ENCODE results near the gene DUSP28. TPM values are rescaled to one million over a fixed set of nuclear protein-coding genes. Genes with fewer than 3 reads are reported as not detected.
A peak's percentile ranks its signal among the peaks of the same experiment; 100 is the strongest.

Gene DUSP28
- total RNA-seq, 2 experiments from 2014 or later, result 10.0 to 10.1 TPM

DNA sequence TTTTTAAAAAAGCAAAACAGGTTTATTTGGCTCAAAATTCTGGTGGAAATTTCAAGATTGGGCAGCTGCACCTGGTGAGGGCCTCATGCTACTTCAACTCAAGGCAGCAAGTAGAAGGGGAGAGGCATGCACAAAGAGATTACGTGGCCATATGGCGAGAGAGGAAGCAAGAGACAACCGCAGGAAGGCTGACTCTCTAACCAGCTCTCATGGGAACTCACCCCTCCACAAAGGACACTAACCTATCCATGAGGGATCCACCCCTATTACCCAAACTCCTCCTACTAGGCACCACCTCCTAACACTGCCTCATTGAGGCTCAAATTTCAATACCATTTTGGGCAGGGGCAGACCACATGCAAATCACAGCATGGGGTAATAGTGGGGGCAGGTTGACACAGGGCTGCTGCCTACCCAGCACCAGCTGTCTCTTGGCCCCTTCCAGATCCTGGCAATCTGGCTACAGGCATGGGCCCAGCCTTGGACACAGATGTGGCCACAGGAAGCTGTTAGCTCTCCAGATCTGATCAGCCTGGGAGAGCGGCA, 24.4 kb downstream of the DUSP28 start:
- no peaks in the 10 kb centered on the region for H3K9me3 Mint-ChIP-seq (ENCODE audit: low read depth)
- no peak for DNase-seq
- no peak overlapping the region for H3K27ac Mint-ChIP-seq
- CTCF ChIA-PET, result interaction anchor here (0.8 to 7.0 kb wide), 3 partner anchors 10 to 39 kb away, joined by 3 to 82 read pairs (median 62); partner anchors contain the start of gene GPR35
- H3K4me3 Mint-ChIP-seq, result peak overlapping the region; percentile 61
- peaks cover 59% of the 10 kb centered on the region for H3K4me1 Mint-ChIP-seq
- H3K36me3 Mint-ChIP-seq, result peaks cover 15% of the 10 kb centered on the region
- no peak for ATAC-seq
- H3K27me3 Mint-ChIP-seq, result no peaks in the 10 kb centered on the region

DNA sequence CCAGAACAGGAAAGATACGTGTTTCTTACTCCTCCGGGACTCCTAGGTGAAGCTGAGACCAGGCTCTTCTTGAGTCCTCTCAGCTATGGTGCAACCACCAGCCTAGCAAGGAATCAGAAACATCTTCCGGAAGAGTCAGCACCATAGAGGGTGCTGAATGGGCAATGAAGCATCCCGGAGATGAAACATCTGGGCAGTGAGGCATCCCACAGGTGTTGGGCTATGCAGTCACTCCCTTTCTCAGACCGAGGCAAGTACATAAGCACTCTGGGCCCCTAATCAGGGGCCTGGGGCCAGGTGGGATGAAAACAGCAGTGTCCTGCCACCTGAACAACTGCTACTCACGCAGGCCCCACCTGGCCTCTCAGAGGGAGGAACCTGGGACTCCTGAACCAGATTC, 24.9 kb downstream of the DUSP28 start:
- H3K27ac Mint-ChIP-seq, result peak overlapping the region; percentile 41
- H3K27me3 Mint-ChIP-seq, result no peaks in the 10 kb centered on the region

DNA sequence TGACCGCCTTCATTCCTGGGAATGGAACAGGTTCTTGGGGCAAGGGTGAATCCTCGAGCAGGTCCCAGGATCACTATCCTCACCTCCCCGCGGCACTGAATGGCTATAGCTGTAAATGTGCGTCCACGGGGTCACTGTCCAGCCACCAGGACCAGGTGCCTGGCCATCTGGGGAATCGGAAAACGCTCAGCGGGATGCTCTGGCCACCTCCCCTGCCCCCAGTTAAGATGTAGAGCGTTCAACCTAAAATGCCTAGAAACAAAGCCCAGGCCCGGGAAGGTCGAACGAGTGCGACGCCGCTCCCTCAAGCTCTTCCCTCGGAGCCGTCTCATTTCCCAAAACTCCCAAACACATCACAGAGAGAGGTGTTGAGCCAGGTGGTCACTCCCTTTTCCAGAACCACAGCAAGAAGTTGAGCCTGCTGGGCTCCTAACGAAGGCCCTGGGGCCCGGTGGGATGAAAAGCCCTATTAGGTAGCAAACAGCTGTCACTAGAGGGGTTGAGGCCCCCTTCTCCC, 25.6 kb downstream of the DUSP28 start:
- Mint-ChIP-seq H3K4me1 (peaks cover 47% of the 10 kb centered on the region), H3K27ac (peak overlapping the region; percentile 89), H3K27me3 (no peaks in the 10 kb centered on the region), H3K4me3 (peak overlapping the region; percentile 91), H3K9me3 (ENCODE audit: low read depth) (no peaks in the 10 kb centered on the region), H3K36me3 (peaks cover 9% of the 10 kb centered on the region)
- ATAC-seq (no peak), DNase-seq (no peak)
- CTCF ChIA-PET, result interaction anchor here (0.8 to 7.0 kb wide), 14 partner anchors 8 to 72 kb away, joined by 3 to 82 read pairs (median 9); partner anchors contain the start of genes ANKMY1, DUSP28, GPR35 and RNPEPL1

More for the DNA sequence above, 24.9 kb downstream of the DUSP28 start:
- CTCF ChIA-PET, result interaction anchor here (0.8 to 7.0 kb wide), 7 partner anchors 8 to 71 kb away, joined by 3 to 82 read pairs (median 18); partner anchors contain the start of genes DUSP28 and GPR35
- Mint-ChIP-seq H3K4me1 (peaks cover 53% of the 10 kb centered on the region), H3K9me3 (ENCODE audit: low read depth) (no peaks in the 10 kb centered on the region), H3K4me3 (peak overlapping the region; percentile 61), H3K36me3 (peaks cover 13% of the 10 kb centered on the region)
- no peak for ATAC-seq
- no peak for DNase-seq

DNA sequence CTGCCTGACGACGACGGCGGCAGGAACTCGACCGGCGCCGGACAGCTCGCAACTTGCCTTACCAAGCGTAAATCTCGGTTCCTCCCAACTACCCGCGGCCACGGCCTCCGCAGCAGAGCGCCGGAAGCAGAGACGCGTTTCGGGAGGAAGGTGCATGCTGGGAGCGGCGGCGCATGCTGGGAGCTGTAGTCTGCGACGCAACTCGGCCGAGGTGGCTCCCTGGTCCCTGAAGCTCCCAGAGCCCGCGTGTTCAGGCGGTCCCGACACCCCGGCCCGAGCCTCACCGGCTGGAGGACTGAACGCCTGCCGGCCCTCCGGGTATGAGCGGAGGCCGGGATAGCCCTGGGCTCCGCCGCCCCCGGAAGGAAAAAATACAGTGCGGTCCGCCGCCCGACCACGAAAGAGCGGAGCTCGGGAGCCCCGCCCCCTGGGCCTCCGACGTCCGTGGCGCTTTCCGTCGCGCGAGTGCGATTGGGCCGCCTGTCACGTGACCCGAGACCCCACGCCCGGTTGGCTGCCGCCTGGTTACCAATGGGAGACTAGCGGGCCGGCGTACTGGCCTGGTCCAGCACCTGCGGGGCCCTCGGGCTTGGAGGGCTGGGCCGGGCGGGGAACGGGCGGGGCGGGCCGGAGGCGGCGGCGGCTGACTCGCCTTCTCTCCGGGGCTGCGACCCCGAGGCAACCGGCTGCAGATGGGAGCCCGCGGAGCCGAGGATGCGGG, 26.2 kb downstream of the DUSP28 start, which contains the start of gene CAPN10:
TSS of gene CAPN10 (plus strand) at position 537 of the 721 bp plus-strand sequence. CDS start at position 715, 178 bp downstream.
- CTCF ChIA-PET, result interaction anchor here (1.0 to 7.0 kb wide), 14 partner anchors 9 to 72 kb away, joined by 3 to 82 read pairs (median 9); partner anchors contain the start of genes ANKMY1, DUSP28, GPR35 and RNPEPL1

DNA sequence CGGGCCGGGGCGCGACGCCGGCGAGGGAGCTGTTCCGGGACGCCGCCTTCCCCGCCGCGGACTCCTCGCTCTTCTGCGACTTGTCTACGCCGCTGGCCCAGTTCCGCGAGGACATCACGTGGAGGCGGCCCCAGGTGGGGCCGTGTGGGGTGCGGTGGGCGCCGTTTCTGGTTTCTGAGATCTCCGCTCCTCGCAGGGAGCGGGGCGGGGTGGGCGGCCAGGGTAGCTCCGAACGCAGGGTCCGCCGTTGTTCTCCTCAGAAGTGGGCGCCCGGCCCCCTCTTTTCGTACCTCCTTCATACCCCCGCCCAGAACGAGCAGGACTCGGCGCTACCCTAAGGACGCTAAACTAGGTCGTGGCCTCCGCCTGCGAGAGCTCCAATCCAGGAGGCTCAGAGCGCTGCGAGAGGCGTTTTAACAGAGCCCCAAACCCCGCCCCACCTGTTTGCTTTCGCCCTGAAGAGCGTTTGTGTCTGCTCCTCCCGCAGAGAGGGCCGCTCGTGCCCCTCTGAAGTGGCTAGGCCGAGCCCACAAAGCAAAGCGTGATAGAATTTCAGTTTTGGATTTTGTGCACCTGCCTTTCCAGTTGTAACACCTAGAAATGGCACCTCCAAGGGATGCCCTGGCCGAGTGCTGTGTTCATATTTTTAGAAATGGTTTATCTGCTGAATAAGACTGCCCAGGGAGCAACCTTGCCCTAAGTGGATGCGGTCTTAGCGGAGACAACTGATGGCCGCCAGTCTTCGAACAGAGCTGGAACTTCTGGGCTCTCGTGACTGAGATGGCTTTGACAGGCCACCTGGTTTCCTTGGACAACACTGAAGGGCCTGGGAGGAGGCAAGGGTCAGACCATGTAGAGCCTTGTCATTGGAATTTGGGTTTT, 27.0 kb downstream of the DUSP28 start:
- Mint-ChIP-seq H3K4me1 (peaks cover 45% of the 10 kb centered on the region), H3K4me3 (peak overlapping the region; percentile 91), H3K27ac (peak overlapping the region; percentile 81), H3K36me3 (peaks cover 3% of the 10 kb centered on the region), H3K9me3 (ENCODE audit: low read depth) (no peaks in the 10 kb centered on the region), H3K27me3 (no peaks in the 10 kb centered on the region)
- ATAC-seq (peak; percentile 37), DNase-seq (peak; percentile 79)
- CTCF ChIA-PET, result interaction anchor here (1.2 to 7.0 kb wide), 15 partner anchors 10 to 73 kb away, joined by 3 to 82 read pairs (median 9); partner anchors contain the start of genes ANKMY1, DUSP28, GPR35 and RNPEPL1

More for the DNA sequence above, 26.2 kb downstream of the DUSP28 start, which contains the start of gene CAPN10:
- no peaks in the 10 kb centered on the region for H3K9me3 Mint-ChIP-seq (ENCODE audit: low read depth)
- peak within 1 kb of the TSS; percentile 89 for H3K27ac Mint-ChIP-seq
- H3K36me3 Mint-ChIP-seq, result peaks cover 7% of the 10 kb centered on the region
- peak within 1 kb of the TSS; percentile 91 for H3K4me3 Mint-ChIP-seq
- H3K27me3 Mint-ChIP-seq, result no peaks in the 10 kb centered on the region
- H3K4me1 Mint-ChIP-seq, result peaks cover 47% of the 10 kb centered on the region
- ATAC-seq (peak; percentile 91), DNase-seq (peak; percentile 98)

DNA sequence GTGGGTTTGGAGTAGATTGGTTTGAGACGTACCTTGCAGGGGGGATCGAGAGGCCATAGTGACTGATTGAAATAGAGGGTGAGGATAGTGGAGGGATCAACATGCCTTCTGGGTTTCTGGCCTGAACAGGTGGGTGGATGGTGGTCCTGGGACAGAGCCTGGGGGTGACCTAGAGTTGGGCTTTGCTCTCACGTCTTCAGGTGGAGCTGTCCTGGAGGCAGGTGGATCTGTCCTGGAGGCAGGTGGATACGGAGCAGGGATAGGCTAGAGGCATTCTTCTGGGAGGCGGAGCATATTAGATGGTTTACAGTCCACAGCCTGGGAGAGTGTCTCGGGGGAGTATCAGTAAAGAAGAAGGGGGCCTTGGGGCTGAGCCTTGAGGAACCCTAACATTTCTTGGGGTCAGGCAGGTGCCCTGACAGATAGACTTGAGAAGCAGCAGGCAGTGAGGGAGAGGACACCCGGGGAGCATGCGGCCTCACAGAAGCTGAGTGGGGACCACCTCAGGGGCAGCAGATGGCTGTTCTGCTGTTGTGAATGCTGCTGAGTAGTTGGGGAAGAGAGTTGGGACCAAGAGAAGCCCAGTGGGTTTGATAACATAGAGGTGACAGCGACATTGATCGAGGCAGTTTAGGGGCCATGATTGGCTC, 28.0 kb downstream of the DUSP28 start:
- CTCF ChIA-PET, result interaction anchor here (1.3 to 7.0 kb wide), 12 partner anchors 8 to 74 kb away, joined by 3 to 82 read pairs (median 8); partner anchors contain the start of genes ANKMY1, GPR35 and RNPEPL1
- no peak for ATAC-seq
- Mint-ChIP-seq H3K4me1 (peaks cover 41% of the 10 kb centered on the region), H3K27ac (peak overlapping the region; percentile 81), H3K36me3 (peaks cover 4% of the 10 kb centered on the region), H3K4me3 (peak overlapping the region; percentile 91), H3K9me3 (ENCODE audit: low read depth) (no peaks in the 10 kb centered on the region), H3K27me3 (no peaks in the 10 kb centered on the region)
- no peak for DNase-seq

DNA sequence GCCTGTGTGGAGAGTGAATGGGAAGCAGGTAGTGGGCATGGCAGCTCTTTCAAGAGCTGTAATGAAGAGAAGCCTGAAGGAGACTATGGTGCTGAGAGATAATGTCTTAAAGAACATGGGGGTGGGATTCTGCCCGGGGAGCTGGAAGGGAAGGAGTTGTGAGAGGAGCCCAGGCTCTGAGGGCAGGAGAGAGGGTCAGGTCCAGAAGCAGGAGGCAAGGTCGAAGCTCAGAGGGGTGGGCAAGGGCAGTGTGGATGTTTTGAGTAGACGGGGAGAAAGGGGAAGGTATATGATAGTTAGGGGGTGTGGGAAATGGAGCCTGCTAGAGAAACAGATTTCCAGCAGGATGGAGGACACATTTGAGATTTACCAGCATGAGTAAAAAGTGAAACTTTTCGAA, 28.5 kb downstream of the DUSP28 start:
- DNase-seq (no peak), ATAC-seq (no peak)
- no peaks in the 10 kb centered on the region for H3K27me3 Mint-ChIP-seq
- peaks cover 4% of the 10 kb centered on the region for H3K36me3 Mint-ChIP-seq
- no peaks in the 10 kb centered on the region for H3K9me3 Mint-ChIP-seq (ENCODE audit: low read depth)
- CTCF ChIA-PET, result interaction anchor here (1.4 to 7.0 kb wide), 5 partner anchors 9 to 75 kb away, joined by 4 to 82 read pairs (median 40); partner anchors contain the start of gene GPR35
- peak overlapping the region; percentile 0 for H3K4me3 Mint-ChIP-seq
- H3K27ac Mint-ChIP-seq, result peak overlapping the region; percentile 1
- H3K4me1 Mint-ChIP-seq, result peaks cover 37% of the 10 kb centered on the region

DNA sequence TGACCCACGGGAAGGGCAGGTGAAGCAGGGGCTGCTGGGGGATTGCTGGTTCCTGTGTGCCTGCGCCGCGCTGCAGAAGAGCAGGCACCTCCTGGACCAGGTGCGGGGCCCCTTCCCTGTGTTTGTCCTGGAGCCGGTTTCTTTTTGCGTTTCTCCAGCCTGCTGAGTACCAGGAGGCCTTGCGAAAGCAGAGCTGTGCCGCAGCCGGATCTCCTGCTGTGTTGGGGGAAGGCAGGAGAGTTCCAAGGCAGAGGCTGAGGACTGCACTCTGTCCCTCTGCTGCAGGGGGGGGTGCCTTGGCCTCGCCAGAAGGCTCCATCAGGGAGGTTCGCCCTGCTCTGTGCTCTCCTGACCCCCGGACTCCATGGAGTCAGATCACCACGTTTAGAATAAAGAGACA, 29.2 kb downstream of the DUSP28 start:
- Mint-ChIP-seq H3K9me3 (ENCODE audit: low read depth) (no peaks in the 10 kb centered on the region), H3K27me3 (no peaks in the 10 kb centered on the region), H3K36me3 (peaks cover 4% of the 10 kb centered on the region), H3K4me3 (no peak overlapping the region), H3K4me1 (peaks cover 35% of the 10 kb centered on the region), H3K27ac (no peak overlapping the region)
- DNase-seq (no peak), ATAC-seq (no peak)
- CTCF ChIA-PET, result interaction anchor here (1.9 to 7.0 kb wide), 4 partner anchors 19 to 75 kb away, joined by 7 to 82 read pairs (median 51); partner anchors contain the start of gene GPR35

DNA sequence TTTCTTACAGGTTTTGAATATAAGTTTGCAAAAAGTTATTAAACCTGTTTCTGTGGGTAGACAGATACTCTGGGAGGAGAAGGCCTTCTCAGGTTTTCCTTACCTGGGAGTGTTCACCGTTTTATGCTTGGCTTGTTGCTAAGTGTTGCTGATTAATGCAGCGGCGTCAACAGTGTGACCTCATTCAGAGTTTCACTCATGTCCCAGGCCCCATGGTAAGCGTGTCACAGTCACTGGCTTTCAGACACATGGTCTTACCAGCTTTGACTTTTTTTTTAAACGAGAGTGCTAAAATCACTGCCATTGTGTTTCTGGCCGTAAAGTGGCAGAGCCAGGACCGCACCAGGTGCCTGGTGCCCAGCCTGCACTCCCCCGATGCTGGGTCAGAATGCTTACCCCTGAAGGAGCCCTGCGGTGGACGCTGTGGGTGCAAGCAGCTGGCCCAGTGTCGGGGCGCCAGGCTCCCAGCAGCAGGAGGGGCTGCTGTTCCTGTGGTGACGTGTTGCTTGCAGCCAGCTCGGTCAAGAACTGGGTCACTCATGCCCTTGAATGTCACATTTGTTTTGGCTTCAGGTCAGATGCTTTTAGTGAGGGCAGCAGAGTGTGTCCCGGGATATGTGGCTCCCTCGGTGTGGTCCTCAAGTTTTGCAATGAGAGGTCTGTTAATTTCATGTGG, 29.8 kb downstream of the DUSP28 start:
- H3K4me1 Mint-ChIP-seq, result peaks cover 29% of the 10 kb centered on the region
- H3K27ac Mint-ChIP-seq, result no peak overlapping the region
- no peaks in the 10 kb centered on the region for H3K27me3 Mint-ChIP-seq
- ATAC-seq (no peak), DNase-seq (no peak)
- no peak overlapping the region for H3K4me3 Mint-ChIP-seq
- CTCF ChIA-PET, result interaction anchor here (7.0 kb wide), 1 partner anchor 33 kb away, joined by 62 read pairs; the partner anchor contains the start of gene GPR35
- no peaks in the 10 kb centered on the region for H3K9me3 Mint-ChIP-seq (ENCODE audit: low read depth)
- H3K36me3 Mint-ChIP-seq, result peaks cover 4% of the 10 kb centered on the region

DNA sequence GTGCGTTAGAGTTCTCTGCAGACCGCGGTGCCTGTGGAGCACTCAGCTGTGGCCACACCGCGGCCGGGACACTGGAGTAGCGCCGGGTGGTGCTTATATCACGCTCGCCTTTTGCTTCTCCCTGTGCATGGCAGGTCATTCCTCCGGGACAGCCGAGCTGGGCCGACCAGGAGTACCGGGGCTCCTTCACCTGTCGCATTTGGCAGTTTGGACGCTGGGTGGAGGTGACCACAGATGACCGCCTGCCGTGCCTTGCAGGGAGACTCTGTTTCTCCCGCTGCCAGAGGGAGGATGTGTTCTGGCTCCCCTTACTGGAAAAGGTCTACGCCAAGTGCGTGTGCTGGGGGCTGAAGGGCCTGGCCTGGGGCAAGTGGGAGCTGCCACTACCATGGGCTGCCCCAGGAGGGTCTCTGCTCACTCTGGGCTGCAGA, 30.5 kb downstream of the DUSP28 start:
- no peaks in the 10 kb centered on the region for H3K9me3 Mint-ChIP-seq (ENCODE audit: low read depth)
- no peak overlapping the region for H3K4me3 Mint-ChIP-seq
- H3K4me1 Mint-ChIP-seq, result peaks cover 24% of the 10 kb centered on the region
- no peaks in the 10 kb centered on the region for H3K27me3 Mint-ChIP-seq
- CTCF ChIA-PET, result no interaction called here
- DNase-seq (no peak), ATAC-seq (no peak)
- H3K27ac Mint-ChIP-seq, result peak overlapping the region; percentile 28
- peaks cover 4% of the 10 kb centered on the region for H3K36me3 Mint-ChIP-seq

DNA sequence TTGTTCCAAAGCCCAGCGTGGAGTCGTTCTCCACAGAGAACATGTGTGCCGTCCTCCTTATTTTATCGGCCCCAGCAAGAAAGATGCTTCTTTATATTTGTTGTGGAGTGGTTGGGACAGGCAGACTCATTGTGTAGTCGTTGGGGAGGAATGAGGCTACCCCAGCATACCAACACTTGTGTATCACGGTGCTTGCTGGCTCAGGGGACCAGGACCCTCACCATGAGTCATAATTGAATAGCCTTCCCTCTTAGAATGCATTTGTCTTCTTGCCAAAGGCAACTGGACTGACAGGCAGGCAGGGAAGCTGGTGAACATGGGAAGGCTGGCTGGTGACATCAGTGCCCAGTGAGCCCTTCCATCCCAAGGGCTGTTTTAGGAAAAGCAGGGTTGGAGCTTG, 31.1 kb downstream of the DUSP28 start:
- Mint-ChIP-seq H3K27ac (no peak overlapping the region), H3K4me3 (no peak overlapping the region), H3K27me3 (no peaks in the 10 kb centered on the region), H3K9me3 (ENCODE audit: low read depth) (no peaks in the 10 kb centered on the region), H3K36me3 (peaks cover 4% of the 10 kb centered on the region), H3K4me1 (peaks cover 25% of the 10 kb centered on the region)
- DNase-seq (no peak), ATAC-seq (no peak)
- CTCF ChIA-PET, result interaction anchor here (1.2 kb wide), 1 partner anchor 77 kb away, joined by 3 read pairs; no protein-coding TSS in a partner anchor
